ENCODE data around the gene COLQ. TPM values are rescaled to one million over a fixed set of nuclear protein-coding genes. Genes with fewer than 3 reads are reported as not detected.

The COLQ gene
- total RNA-seq, 1 experiment from 2014 or later, result not detected

DNA sequence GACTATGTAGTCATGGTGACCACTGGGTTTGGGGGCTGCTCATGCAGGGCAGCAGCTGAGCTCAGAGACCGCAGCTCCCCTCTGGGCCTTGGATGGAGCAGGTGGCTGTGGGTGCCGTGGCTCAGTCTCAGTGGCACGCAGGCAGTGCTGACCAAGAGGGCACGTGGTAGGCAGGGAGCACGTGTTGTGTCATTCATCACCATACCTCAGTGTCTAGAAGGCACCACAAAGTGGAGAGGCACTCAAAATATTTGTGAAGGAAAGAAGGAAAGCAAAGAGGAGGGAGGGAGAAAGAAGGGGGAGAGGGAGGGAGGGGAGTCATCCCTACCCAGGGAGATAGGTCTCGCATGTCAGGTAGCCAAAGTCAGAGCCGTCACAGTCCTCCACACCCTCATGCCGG is 68.0 kb downstream of the COLQ start:
- CTCF ChIA-PET, result no interaction called here
- TF ChIP-seq, protein P1, sequence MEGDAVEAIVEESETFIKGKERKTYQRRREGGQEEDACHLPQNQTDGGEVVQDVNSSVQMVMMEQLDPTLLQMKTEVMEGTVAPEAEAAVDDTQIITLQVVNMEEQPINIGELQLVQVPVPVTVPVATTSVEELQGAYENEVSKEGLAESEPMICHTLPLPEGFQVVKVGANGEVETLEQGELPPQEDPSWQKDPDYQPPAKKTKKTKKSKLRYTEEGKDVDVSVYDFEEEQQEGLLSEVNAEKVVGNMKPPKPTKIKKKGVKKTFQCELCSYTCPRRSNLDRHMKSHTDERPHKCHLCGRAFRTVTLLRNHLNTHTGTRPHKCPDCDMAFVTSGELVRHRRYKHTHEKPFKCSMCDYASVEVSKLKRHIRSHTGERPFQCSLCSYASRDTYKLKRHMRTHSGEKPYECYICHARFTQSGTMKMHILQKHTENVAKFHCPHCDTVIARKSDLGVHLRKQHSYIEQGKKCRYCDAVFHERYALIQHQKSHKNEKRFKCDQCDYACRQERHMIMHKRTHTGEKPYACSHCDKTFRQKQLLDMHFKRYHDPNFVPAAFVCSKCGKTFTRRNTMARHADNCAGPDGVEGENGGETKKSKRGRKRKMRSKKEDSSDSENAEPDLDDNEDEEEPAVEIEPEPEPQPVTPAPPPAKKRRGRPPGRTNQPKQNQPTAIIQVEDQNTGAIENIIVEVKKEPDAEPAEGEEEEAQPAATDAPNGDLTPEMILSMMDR (IDR thresholded peaks at IDR 0.05; ENCODE audit: insufficient read depth in 1 of 2, low read depth in 1 of 2, low read length in 1 of 2, severe bottlenecking in 1 of 2, unreplicated experiment in 1 of 2), result no peak

GRCh38 chr3:15452961-15453360 is 68.5 kb downstream of the COLQ start:
- Mint-ChIP-seq H3K36me3 (ENCODE audit: insufficient read depth, unreplicated experiment) (no peaks in the 10 kb centered on the region), H3K9me3 (ENCODE audit: unreplicated experiment) (no peaks in the 10 kb centered on the region), H3K27me3 (ENCODE audit: insufficient read depth, unreplicated experiment) (no peaks in the 10 kb centered on the region), H3K27ac (ENCODE audit: unreplicated experiment) (no peak overlapping the region), H3K4me1 (ENCODE audit: low read depth, unreplicated experiment) (peaks cover 7% of the 10 kb centered on the region), H3K4me3 (ENCODE audit: unreplicated experiment) (no peak overlapping the region)
- no peaks in the 10 kb centered on the region; the same call in 1 of the 2 replicates for H3K4me1 ChIP-seq
- H3K36me3 ChIP-seq (ENCODE audit: control insufficient read depth, insufficient read depth, low read length), result no peaks in the 10 kb centered on the region
- H3K4me3 ChIP-seq (ENCODE audit: low read depth, low read length), result no peak overlapping the region
- no peaks in the 10 kb centered on the region for H3K9me3 ChIP-seq
- BruUV-seq (replicated peaks), result no TSS peak
- no peak for DNase-seq
- ChIA-PET CTCF (interaction anchor here (0.6 kb wide), 2 partner anchors 19 to 619 kb away, joined by 3 read pairs; no protein-coding TSS in a partner anchor), POLR2A (no interaction called here)
- intact Hi-C loops (cut with micrococcal nuclease; ENCODE audit: unreplicated experiment), result loop anchor here (10.0 kb wide), 1 partner anchor 102 kb away; no protein-coding TSS in a partner anchor
- H3K27me3 ChIP-seq (replicated peaks; ENCODE audit: control insufficient read depth, insufficient read depth, low read length), result no peaks in the 10 kb centered on the region
- TF ChIP-seq, protein P1 (IDR thresholded peaks at IDR 0.05; ENCODE audit: insufficient read depth in 1 of 2, low read depth in 1 of 2, low read length in 1 of 2, severe bottlenecking in 1 of 2, unreplicated experiment in 1 of 2), result no peak

More for the DNA sequence above, 68.0 kb downstream of the COLQ start:
- Histone ChIP-seq H3K9me3 (no peaks in the 10 kb centered on the region), H3K27me3 (replicated peaks; ENCODE audit: control insufficient read depth, insufficient read depth, low read length) (no peaks in the 10 kb centered on the region), H3K4me3 (ENCODE audit: low read depth, low read length) (no peak overlapping the region), H3K4me1 (peaks cover 5% of the 10 kb centered on the region), H3K36me3 (ENCODE audit: control insufficient read depth, insufficient read depth, low read length) (no peaks in the 10 kb centered on the region)
- Mint-ChIP-seq H3K4me3 (ENCODE audit: unreplicated experiment) (no peak overlapping the region), H3K36me3 (ENCODE audit: insufficient read depth, unreplicated experiment) (no peaks in the 10 kb centered on the region), H3K27me3 (ENCODE audit: insufficient read depth, unreplicated experiment) (no peaks in the 10 kb centered on the region), H3K9me3 (ENCODE audit: unreplicated experiment) (no peaks in the 10 kb centered on the region), H3K4me1 (ENCODE audit: low read depth, unreplicated experiment) (peaks cover 12% of the 10 kb centered on the region), H3K27ac (ENCODE audit: unreplicated experiment) (no peak overlapping the region)
- BruUV-seq (replicated peaks), result no TSS peak
- POLR2A ChIA-PET, result no interaction called here
- DNase-seq, result no peak
- intact Hi-C loops (cut with micrococcal nuclease; ENCODE audit: unreplicated experiment), result loop anchor here (10.0 kb wide), 1 partner anchor 101 kb away; no protein-coding TSS in a partner anchor

DNA sequence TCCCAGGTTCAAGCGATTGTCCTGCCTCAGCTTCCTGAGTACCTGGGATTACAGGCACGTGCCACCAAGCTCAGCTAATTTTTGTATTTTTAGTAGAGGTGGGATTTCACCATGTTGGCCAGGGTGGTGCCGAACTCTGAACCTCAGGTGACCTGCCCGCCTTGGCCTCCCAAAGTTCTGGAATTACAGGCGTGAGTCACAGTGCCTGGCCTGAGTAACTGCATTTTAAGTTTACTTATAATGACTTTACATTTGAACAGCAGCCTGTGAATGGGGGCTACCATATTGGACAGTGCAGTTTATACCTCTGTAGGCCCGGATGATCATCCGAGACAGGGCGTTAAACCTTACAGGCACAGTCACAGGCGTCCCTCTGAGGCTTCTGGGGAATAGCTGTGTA is 69.3 kb downstream of the COLQ start:
- Mint-ChIP-seq H3K27me3 (ENCODE audit: insufficient read depth, unreplicated experiment) (no peaks in the 10 kb centered on the region), H3K9me3 (ENCODE audit: unreplicated experiment) (no peaks in the 10 kb centered on the region), H3K36me3 (ENCODE audit: insufficient read depth, unreplicated experiment) (no peaks in the 10 kb centered on the region), H3K4me1 (ENCODE audit: low read depth, unreplicated experiment) (peaks cover 6% of the 10 kb centered on the region), H3K27ac (ENCODE audit: unreplicated experiment) (no peak overlapping the region), H3K4me3 (ENCODE audit: unreplicated experiment) (no peak overlapping the region)
- intact Hi-C loops (cut with micrococcal nuclease; ENCODE audit: unreplicated experiment), result loop anchor here (10.0 kb wide), 1 partner anchor 103 kb away; no protein-coding TSS in a partner anchor
- CTCF ChIA-PET, result interaction anchor here (0.6 kb wide), 3 partner anchors 20 to 618 kb away, joined by 3 to 6 read pairs (median 3); no protein-coding TSS in a partner anchor
- Histone ChIP-seq H3K4me1 (no peaks in the 10 kb centered on the region), H3K4me3 (ENCODE audit: low read depth, low read length) (no peak overlapping the region), H3K36me3 (ENCODE audit: control insufficient read depth, insufficient read depth, low read length) (no peaks in the 10 kb centered on the region), H3K27me3 (replicated peaks; ENCODE audit: control insufficient read depth, insufficient read depth, low read length) (no peaks in the 10 kb centered on the region), H3K9me3 (no peaks in the 10 kb centered on the region)
- BruUV-seq (replicated peaks), result no TSS peak
- POLR2A ChIA-PET, result no interaction called here
- DNase-seq, result no peak
- TF ChIP-seq, protein P1 (IDR thresholded peaks at IDR 0.05; ENCODE audit: insufficient read depth in 1 of 2, low read depth in 1 of 2, low read length in 1 of 2, severe bottlenecking in 1 of 2, unreplicated experiment in 1 of 2), result no peak
